LNCaP clone FGC (cell line): Measurements from ENCODE around the gene AZIN2.

ENCODE experiments used
- DNase-seq: peaks from one replicate; pipeline ENCODE4 v3.0.0-alpha.2; 2011; ENCODE audit warnings: low read depth
- H3K4me3 ChIP-seq: 2 replicates; pipeline ENCODE4 v1.5.1; 2011; ENCODE audit warnings: mild to moderate bottlenecking, low read depth, low read length, control low read depth
- TF ChIP-seq, protein P1 (sequence below): IDR thresholded peaks from 2 replicates; pipeline ENCODE4 v1.5.1; 2012; ENCODE audit warnings: mild to moderate bottlenecking; ENCODE audit not compliant: control insufficient read depth, insufficient read depth; ENCODE audit errors: extremely low read depth

Gene AZIN2

DNA sequence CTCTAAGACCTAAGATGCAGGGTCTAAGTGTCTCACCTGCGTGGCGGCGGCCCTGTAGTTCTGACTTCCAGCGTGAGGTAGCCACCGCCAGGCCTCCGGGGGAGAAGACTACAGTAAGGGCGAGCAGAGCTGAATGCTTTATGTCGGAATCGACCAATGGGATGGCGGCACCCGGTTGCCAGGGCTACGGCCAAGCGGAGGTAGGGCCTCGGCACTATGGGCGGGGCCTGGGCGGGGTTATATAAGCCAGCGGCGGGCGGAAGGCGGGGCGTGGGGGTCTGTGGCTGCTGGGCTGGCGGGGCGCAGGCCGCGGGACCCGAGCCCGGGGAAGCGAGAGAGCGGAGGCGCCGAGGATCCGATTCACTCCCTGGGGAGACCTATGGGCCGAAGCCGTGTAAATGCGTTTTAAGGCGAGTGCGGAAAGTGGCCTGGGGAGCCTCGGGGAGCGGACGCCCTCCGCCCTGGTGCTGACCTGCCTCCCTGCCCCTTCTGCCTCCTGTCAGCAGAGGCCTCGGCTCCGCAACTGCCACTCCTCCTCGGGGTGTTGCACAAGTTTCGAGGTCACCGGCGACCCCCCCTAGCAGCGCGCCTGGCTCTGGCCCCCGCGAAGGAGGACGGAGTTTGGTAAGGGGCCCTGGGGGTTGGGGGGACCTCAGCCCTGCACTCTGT, at the start of gene AZIN2:
AZIN2 (plus strand) TSS at position 269 of the 669 bp plus-strand sequence. CDS start 1,097 bp downstream, outside the sequence.
- H3K4me3 ChIP-seq = peak within 1 kb of the TSS; percentile 80
- TF ChIP-seq, protein P1, sequence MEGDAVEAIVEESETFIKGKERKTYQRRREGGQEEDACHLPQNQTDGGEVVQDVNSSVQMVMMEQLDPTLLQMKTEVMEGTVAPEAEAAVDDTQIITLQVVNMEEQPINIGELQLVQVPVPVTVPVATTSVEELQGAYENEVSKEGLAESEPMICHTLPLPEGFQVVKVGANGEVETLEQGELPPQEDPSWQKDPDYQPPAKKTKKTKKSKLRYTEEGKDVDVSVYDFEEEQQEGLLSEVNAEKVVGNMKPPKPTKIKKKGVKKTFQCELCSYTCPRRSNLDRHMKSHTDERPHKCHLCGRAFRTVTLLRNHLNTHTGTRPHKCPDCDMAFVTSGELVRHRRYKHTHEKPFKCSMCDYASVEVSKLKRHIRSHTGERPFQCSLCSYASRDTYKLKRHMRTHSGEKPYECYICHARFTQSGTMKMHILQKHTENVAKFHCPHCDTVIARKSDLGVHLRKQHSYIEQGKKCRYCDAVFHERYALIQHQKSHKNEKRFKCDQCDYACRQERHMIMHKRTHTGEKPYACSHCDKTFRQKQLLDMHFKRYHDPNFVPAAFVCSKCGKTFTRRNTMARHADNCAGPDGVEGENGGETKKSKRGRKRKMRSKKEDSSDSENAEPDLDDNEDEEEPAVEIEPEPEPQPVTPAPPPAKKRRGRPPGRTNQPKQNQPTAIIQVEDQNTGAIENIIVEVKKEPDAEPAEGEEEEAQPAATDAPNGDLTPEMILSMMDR = no peak
- DNase-seq = peak; percentile 83

DNA sequence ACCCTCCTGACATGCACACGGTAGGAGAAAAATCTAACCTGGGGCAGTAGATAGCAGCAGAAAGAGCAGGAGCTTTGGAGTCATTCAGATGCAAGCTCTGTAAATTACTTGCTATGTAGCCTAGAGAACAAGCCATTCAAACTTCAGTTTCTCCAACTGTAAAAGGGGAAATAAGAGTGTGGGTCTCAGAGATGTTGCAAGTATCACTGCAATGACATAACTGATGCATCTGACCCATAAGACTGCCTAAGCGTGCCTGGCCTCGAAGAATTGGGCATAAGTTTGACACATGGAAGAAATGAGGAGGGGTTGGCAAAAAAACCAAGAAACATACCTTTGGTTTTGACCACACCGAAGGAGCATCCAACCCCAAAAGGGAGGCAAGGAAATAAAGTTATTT, 49.4 kb upstream of the AZIN2 start:
- TF ChIP-seq, protein P1 = no peak
- no peak for DNase-seq
- no peak overlapping the region for H3K4me3 ChIP-seq

DNA sequence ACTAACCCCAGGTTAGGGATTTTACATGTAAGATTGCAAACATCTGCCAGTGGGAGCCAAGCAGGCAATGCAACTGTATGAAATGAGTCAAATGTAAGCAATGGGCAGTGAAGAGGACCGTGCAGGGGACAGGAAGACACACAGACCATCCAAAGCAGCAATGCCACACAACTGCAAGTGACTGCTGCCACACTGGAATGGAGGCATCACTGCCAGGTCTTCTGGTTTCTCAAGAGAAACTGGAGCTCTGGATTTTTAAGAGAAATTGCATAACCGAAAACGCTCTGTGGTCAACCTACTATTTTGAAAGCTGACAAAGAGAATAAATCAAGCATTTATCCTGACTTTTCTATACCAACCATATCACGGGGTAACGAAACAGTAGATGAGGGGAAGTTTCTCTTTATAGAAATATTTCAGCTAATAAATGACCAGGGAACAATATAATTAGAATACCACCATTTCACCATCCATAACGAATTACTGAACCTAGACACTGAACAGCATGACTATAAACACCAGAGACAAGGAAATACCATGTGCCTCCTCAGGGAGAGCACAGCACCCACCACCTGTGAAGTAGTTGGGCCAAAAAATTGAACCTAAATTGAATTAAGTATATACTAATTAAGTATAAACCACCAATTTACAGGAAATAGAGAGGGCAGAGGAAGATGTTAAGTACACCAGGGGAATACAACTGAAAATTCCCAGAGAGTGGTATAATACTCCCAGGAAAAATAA, 48.7 kb upstream of the AZIN2 start:
- no peak overlapping the region for H3K4me3 ChIP-seq

DNA sequence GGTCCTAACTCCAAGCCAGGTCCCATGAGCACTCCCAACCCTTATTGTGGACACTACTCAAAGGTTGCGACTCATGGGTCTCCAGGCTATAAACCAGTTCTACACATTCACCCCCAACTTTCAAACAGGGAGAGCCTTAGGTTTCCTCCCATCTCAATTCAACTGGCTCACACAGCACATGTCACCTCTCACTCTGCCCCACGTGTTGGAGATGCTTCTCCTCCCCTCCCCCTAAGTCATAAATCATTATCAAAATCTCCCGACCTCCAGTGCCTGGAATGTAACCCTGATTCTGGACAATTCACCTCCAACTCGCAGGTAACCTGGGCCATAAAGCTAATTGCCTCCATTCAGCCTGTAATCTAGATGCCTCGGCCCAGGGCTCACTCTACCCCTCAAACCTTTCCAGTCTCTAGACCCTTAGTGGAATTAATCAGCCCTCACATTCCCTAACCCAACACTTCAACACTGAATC, 44.9 kb upstream of the AZIN2 start:
- DNase-seq = no peak
- TF ChIP-seq, protein P1 = no peak
- peak overlapping the region; percentile 98 for H3K4me3 ChIP-seq

More for the DNA sequence above, 48.7 kb upstream of the AZIN2 start:
- DNase-seq = no peak
- TF ChIP-seq, protein P1 = no peak

DNA sequence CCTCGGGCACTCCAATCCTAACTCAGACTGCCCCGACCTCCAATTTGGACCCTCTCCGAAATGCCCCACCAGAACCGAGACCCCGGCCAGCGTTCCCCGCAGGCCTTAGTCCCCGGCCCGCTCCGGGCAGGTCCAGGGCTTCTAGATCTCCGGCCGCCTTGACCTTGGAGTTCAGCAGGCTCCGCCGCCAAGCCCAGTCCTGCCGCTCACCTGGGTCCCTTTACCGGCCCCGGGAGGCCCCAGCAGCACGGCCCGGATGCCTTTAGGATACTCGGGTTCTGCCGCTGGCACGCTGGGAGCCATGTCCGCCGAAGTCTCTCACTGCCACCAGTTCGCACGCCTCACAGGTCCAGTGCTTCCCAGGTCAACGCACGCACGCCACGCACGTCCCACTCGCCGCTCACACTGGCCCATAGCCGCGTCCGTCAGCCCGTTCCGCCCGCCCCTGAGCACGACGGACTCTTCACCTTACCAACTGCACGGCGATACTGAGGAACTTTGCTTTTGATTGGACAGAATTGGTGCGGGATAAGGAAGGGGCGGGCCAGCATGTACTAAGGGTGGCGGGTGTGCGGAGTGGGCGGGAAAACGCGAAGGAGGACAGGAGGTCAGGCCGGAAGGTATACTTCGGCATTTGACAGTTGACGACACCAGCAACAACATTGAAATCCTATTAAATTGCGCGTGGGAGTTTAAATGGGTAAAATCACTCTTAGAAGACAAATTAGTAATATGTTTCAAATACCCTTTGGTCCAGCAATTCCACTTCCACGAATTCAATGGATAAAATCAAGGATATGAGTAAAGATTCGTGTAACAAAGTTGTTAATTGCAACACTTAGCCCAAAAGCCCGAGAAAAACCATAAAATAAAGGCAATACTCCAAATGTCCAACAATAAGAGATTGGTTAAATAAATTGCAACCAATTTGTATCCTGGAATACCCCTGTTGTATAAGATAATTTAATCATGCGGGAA, 44.1 kb upstream of the AZIN2 start, which contains the start of gene AK2:
AK2 (minus strand) TSS at position 358 of the 978 bp plus-strand sequence; CDS start at position 303, 55 bp downstream.
- peak; percentile 98 for DNase-seq
- H3K4me3 ChIP-seq = peak within 1 kb of the TSS; percentile 98
- TF ChIP-seq, protein P1 = no peak

DNA sequence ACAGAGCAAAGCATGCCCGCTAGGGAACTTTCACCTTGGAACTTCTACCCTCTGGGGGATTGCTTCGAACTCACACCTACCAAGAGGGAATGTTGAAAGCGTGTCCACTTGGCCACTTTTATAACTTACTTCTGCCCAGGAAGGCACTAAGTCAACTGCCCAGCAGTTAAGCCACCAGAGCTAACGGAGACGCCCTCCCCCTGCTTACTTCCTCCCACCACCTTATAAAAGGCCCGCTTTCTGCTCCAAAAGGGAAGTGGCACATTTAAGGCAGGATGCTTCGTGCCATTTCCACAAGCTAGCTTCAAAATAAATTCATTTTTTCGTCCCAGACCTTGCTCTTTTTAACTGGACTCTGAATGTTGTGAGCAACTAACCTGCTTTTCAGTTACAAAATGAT, 41.1 kb upstream of the AZIN2 start:
- TF ChIP-seq, protein P1 = no peak
- DNase-seq = no peak
- no peak overlapping the region for H3K4me3 ChIP-seq
